Right forelimb (tissue), 1 donor: ENCODE results near the gene KIF25.

Source experiments
- DNase-seq: peaks from one replicate; pipeline ENCODE4 v3.0.0-alpha.2; 2018

The KIF25 gene

DNA sequence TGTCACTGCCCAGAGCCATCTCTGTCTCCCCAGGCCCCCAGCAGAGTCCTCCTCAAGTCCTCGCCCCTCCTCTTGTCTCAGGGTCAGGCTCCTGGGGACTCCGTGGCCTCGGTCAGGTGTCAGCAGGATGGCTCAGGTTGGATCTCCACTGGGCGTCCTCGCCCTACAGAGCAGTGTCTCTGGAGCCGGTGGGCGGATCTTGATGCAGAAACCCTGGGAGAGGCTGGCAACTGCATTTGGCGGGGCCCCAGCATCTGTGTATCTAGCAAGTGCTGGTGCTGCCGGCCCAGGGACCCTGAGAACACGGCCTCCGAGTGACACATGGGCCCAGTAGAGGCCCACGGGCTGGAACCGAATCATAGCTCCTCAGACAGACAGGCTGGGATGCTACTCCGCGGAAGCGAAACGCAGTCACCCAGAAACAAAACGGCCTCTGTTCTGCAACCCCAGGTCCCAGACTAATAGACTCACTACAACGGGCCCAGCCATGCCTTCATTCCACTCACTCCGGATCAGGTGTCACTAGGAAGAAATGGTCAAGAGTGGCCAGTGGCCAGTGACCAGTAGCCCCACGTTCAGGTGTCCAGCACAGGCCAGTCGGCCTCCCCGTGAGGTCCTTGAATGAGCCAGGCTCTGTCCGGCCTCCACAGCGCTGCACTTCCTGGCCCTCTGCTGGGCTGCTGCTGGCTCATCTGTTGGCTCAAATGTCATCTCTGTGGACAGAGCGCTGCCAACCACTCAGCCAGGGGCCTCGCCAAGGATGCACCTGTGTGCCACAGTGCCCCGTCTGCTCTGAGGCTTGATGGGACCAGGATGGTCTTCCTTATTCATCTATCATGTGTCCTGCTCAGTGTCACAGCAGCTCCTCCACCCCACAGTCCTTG is 94.2 kb downstream of the KIF25 start:
- no peak for DNase-seq

DNA sequence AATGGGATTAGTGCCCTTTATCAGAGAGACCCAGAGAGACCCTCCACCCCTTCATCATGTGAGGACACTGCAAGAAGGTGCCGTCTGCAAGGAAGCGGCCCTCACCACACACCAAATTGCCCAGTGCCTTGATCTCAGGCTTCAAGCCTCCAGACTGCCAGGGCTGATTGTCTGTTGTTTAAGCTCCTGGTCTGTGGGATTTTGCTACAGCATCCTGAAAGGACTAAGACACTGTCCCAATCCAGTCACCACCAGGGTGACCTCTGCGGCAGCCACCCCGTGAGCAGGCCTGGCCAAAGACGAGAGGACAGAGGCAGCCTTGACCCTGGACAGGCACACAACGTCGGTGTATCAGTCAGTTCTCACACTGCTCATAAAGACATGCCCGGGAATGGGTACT is 95.1 kb downstream of the KIF25 start:
- DNase-seq, result no peak

DNA sequence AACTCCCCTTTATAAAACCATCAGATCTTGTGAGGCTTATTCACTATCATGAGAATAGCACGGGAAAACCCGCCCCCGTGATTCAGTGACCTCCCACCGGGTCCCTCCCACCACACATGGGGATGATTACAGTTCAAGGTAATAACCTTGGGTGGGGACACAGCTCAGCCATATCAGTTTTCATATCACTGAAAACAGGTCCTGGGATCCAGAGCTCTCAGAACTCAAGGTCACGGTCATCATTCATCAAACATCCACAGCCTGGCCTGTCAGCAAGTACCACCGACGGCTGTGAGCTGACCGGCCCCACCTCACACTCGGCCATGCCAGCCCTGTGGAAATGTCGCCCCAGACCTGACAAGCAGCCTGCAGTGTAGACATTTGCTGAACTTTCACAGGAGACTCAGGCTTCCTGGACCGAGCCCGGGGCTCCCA is 95.6 kb downstream of the KIF25 start:
- no peak for DNase-seq

DNA sequence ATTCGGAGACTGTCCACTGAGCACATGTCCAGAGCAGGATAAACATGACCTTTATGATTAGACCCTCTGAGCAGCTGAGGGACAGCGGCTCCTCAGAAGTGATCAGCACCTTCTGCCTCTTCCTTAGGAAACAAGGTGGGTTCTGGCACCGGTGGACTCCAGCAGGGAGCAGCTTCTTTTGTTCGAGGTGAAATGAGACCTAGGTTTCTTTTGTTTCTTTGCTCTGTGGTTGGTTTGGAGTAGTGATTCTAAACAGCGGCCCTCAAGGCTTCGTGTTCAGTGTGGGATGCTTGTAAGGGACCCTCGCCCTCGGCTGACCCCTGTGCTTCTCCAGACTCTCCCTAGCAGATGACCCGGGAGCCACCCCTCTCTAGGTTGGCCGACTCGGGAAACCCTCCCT is 96.2 kb downstream of the KIF25 start:
- DNase-seq, result no peak
